ENCODE results near the gene SHTN1.

Gene SHTN1

DNA sequence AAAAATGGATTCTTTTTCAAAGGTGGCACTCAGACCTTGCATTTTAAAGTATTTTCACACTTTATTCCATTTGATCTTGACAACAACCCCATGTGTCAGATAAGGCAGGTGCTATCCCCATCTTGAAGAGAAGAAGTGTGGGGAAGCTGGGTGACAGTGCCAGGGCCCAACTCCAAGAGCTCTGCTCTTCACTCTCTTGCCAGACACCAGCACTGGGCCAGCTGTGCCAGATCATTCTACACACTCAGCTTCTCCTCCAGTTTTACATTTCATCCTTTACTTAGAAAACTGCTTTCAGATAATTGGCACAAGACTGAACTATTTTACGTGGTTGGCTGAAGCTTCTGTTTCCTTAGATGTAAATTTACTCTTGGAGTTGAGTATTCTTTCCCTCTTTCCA, 91.3 kb downstream of the SHTN1 start:
- no peak for DNase-seq

DNA sequence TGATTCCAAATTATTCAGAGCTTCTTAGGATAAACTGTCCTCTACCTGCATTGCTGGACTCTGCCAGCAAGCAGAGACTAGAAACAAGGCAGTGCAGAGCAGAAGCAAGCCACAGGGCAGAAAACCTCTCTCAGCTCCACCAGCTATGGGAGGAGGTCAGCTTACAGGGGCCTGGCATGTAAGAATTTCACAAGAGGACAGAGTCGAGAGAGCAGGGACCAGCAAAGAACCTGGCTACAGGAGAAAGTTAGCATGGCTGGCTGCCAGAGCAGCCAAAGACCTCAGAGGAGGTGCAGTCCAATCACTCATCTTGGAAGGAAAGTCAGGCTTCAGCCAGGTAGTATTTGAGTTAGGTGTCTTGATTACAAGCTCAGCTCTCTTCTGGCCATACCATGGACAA, 92.8 kb downstream of the SHTN1 start:
- no peak for DNase-seq

DNA sequence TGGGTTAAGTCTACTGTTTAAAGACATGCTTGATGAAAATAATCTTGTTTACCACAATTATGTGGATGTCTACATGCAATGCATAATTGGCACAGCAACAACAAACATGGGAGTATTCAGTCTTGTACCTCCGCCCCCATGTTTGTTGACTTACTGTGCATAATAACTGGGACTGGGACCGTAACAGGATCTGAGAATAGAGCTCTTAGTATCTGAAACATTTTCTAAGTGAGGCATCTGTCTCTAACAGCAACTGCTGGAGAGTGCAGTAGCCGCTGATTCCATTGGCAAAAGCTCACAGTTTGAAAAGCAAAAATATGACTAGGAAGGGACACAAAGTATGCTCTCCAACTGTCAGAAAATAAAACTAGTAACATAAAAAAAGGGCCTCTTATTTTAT, 94.1 kb downstream of the SHTN1 start:
- no peak for DNase-seq

DNA sequence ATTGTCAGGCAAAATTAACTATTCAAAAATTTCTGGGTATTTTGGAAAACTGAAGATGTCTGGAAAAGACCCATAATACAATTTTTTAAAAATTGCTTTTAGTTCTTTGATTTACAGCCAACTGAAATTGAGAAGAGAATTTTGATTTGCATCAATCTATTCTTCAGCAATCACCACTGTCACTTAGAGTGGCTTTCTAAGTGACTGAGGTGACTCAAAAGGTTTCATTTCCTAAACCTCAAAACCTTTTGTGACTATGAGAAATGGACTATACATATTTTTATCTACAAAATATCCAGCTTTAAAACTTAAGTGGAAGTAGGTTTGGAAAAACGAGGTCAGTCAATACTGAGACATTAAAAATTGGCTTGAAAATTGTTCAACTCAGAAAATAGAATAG, 95.7 kb downstream of the SHTN1 start:
- DNase-seq = no peak

DNA sequence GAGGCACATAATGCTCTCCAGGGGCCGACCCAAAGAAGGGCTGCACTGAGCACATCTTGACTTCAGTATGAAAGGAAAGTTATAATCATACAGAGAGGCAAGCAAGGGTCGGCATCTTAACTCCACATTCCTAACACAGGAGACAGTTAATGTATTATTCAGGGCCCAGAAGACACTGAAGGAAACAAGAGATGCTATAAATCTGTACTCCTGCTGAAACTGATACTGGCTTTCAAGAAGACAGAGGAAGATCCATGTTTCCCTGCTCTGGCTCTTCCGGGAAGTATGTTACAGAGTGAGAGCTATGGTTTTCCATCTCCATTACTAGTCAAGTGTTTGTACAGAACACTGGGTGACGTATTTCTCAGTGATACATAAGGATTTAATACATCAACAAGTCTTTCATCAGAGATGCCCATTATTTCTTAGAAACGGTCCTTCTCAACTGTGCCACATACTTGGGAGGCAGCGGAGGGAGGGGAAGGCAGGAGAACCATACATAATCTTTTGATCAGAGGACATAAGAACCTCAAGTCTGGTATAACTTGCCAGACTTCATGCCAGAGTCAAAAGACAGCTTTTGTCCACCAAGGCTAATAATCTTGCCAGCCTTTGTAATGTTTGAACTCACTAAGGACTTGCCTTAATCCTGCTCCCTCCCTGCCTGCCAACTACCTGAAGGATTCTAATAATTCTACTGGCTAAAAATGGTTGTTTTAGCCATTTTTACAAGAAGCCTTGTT, 97.6 kb downstream of the SHTN1 start:
- no peak for DNase-seq

DNA sequence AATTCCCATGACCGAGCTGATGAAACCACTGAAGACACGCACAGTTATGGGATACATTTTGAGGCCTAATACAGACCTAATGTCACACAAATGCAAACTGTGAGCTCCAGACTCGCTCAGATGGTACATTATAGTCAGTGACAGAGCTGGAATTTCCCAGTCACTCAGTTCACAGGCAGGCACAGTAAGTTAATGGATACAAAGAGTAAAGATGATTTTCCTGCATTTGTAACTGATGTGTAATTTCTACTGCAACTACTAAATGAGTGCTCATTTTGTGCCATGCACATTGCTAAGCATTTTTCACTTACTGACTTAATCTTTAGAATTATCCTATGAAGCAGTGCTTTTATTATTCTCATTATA, 99.2 kb downstream of the SHTN1 start:
- DNase-seq = no peak

DNA sequence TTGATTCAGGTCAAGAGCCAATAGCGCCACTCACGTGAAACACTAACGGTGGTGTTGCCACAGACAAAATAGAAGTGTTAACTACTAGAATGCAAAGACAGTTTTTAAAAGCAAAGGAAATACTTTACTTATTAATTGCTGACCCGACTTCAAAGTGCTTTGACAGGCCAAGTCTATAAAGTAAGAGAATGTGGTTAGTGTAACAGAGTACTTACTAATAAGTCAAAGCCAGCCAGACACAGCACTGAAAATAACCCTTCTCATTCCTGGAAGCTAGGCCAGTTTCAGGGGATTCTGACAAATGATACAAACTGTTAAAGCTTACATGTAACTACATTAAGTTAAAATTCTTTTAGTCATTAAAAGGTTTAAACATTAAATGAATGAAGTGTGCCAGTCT, 105.4 kb downstream of the SHTN1 start:
- DNase-seq = no peak

DNA sequence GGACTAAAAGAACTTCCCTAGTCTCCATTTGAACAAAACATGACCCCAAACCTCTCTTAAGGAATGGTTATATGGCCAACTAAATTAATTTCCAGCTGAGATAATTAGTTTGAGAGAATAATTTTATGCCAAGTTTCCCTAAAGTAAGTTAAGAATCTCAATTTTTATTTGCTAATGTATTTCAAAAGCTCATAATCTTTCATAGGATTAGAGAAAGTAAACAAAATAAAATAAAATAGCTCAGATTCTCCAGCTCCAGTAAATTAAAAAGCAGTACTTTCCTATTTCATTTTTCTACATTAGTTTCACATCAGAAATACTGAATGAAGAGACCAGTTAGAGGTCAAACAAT, 111.3 kb downstream of the SHTN1 start:
- no peak for DNase-seq

DNA sequence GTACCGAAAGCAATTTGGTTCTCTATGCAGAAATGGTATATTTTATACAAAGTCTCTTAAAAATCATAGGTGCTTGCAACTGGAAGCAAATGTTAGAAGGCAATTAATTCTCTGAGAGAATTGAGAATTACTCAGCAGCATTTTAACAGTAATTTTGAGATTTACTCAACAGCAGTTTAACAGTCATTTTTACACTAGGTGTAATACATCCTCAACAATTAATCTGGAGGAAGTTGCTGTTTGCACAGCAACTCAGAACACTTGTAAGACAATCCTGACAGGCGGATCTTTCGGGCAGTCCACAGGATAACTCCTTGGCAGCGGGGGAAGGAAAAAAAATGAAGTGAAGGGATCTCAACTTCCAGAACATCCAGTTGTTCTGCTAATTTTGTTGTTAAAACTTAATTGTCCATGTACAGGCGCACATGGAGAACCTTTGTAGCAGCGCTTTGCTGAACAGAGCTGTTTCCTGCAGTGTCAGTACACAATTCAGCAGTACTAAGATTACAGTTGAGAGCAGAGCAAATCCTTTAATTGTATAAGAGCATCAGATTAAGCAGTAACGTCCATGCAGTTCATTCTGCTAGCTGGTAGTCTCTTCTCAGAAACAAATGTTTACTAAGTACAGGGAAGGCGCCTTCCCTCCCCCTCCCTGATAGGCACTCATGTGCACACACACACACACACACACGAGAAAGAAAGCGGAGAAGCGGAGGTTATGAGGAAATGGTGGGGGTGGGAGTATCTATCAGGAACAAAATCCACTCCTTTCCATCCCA, 111.9 kb downstream of the SHTN1 start:
- no peak for DNase-seq

DNA sequence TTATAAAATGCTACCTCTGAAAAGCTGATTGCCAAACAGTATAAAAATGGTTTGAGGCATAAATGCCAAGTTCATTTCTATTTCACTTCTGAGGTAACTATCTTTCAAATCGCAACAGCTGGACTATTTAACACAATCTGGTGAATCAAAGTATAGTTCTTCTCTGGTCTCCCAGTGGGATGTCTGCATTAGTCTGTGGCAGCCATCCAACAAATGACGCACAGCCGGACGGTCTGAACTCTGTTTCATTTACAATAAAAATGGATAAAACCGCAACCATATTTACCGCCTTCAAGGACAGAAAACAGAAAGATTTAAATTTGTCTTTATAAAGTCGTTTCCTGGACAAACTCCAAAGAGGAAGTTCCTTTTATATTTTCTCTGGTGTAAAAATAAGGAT, 113.8 kb downstream of the SHTN1 start:
- DNase-seq = no peak

DNA sequence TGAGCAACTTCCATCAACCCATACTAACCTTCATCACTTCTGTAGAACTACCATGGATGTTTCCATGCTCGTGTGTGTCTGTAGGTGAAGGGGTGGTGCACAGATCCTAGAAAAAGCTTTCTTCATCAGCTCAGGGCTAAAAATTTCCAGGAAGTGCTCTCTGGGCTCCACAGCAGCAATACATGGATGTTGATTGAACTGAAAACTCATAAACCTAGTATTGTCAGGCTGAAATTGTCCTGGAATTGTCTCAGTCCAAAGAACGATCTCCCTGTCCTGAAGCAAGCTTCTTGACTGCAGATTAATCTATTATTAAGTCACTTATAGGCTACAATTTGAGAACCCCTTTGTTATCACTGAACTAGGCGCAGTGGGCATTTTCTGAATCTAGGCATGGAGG, 115.9 kb downstream of the SHTN1 start:
- DNase-seq = no peak

DNA sequence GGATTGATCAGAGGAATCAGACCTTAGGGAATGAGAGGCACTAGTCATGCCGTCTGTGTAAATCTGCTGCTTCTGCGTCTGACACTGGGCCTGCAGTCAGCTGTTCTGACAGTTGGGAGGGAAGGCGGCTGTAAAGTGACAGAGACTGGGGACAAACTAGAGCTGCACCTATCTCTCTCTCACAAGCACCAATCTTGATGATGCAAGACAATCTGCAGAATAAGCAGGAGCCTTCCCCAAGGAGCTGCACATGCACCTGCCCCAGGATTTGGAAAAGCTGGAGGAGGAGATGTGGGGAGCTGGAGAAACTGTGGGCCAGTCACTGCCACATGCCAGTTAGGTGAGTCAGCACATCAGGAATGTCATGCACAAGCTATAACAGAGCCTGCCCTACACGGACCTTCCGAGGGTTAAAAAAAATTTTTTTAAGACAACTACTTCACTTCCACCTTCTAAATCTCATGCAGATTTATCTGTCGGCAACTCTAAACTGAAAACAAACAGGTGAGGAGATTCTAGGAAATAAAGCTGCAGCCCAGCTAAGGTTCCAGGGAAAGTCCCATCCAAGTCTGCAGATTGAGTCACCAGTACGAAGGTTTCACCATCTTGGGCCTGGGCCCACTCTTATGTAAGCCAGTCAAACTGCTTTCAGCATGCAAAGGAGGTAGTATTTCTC, 116.5 kb downstream of the SHTN1 start:
- DNase-seq = no peak

DNA sequence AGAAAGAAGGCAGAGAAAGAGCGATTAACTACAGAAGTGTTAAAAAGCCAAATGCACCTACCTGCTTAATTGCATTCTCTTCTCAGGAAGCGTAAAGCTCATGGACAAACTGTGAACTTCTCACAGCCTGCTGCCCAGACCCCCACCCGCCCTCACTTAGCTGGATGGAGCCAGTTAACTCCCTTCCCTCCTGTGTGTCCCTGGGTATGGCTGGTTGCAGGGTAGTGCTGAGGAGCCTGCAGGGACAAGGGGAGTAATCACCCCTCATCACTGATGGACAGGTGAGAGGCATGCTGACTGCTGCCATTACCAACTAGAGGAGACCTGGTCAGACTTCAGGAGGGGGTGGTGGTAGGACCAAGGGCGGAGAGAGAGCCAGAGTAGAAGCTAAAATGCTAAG, 118.2 kb downstream of the SHTN1 start:
- DNase-seq = no peak

DNA sequence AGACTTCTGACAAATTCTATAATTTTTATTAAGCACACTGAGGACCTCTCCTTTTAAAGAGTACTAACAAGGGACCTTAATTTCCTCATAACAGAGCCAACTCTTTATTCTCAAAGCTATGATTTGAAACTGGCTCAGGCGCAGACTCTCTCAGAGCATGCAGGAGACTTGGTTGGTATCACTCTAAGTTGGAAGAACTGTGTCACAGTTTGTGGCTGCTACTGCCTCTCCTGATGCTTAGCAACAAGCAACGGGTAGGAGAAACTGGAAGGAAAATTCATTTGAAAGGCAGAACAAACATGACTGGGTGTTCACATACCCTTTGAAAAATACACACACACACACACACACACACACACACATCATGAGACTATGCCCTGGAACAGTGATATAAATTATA, 122.3 kb downstream of the SHTN1 start:
- DNase-seq = no peak

DNA sequence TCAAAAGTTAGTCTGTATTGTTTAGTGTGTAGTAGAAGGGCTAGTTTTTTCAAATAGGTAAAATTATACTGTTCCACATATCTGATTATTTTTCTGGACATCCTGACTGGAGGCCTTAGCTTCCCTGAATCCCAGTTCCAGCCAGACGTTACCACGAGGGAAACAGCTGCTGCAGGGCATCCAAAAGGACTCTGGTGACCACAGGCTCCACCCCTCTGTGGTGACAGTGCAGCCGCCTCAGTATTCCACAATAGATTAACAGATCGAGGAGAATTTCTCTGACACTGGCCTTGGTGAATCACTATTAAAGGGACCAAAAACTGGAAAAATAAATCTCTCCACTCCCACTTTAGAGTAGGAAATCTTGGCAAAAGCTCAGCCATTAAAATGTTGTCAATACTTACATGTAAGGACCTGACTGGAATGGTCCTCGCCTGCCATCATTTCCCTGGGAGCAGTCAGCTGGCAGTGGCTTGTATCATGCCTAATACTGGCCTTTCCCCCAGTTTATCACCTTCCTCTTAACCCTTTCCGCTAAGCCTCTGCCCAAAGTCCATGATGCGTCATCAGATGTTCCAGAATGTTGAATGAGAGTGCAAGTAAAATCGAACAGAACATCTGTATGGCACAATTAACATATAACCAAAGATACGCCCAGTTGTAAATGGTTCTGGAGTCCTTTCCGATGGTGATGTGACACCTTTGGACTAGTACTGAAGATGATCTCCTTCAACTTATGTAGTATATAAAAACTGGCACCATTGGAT, 124.1 kb downstream of the SHTN1 start:
- no peak for DNase-seq

DNA sequence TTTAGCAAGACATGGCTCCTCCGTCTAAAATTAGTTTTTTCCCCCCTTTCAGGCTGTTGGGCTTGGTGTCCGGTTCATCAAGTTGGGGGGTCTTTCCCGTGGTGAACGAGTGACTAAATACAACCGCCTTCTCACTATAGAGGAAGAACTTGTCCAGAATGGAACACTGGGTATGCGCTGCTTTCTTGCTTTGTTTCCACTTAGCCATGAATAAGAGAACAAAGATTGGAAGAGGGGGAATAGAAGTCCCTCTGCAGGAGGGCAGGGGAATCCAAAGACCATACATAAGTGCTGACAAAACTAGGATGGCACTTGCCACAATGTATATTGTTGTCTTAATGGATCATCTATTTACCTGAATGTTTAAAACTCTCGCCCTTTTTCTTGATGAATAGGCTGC, 125.2 kb downstream of the SHTN1 start:
- DNase-seq = no peak

DNA sequence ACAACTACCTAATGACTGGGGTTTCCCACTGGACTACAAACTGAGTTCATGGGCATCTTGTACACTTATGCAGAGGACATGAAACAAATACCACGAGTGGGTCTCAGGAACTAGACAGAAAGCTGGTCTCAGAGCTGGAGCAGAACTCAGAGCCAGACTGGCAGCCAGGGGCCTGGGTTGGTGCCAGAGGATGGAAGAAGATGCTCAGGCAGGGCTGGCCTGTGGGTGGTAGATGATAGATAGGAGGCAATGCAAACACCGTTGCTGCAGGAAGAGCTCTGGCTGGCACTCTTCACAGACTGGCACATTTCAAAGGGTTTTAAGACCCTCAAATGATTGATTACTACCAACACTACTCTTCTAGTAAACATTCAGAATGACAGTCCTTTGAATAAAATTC, 126.9 kb downstream of the SHTN1 start:
- DNase-seq = no peak

DNA sequence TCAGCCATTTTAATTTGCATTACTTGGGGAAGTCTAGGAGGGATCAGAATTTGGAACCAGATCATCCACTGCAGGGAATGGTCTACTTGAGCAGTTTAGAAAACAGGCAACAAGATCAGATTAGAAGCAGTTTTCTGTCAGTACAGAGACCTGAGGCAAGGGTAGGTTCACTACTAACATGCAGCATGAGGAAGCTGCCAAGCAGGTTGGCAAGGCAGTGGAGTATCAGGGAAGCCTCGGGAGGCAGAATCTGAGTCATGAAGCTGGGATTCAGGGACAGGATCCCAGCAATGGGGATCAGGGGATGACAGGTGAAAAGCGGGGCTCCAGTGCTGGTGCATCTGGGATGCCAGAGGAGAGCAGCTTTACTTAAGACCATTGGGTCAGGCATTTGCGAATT, 127.6 kb downstream of the SHTN1 start:
- no peak for DNase-seq

DNA sequence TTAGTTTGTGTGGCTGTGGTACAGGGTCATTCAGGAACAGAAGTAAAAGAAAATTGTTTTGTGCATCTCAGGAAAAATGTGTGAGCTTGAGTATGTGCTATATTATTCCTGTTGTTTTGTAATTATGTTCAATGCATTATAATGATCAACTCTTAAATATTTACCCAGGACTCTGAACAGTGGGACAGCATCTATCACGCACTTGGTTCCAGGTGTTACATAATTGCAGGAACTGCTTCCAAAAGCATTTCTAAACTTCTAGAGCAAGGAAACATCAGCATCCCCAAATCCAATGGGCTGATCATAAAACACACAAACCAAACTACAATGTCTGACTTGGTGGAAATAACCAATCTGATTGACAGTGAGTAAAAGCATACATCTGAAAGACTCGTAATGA, 129.1 kb downstream of the SHTN1 start:
- DNase-seq = no peak

DNA sequence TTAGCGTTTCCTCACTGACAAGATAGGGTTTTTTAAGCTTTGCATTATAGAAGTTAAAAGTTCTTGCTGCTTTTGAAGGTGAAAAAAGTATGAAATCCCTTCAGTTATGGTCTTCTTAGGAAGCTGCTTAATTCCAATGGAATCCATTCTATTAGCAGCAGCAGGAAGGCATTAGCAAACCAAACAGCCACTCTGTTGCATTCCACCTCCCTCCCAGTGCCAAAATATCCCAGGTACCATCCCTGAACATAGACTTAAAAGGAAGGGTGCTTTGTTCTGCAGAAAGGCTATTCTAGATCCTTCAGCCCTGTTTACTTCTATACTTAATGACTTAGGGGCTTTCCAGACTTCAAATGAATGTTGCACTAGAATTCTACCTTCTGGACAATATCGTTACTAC, 131.9 kb downstream of the SHTN1 start:
- no peak for DNase-seq

DNA sequence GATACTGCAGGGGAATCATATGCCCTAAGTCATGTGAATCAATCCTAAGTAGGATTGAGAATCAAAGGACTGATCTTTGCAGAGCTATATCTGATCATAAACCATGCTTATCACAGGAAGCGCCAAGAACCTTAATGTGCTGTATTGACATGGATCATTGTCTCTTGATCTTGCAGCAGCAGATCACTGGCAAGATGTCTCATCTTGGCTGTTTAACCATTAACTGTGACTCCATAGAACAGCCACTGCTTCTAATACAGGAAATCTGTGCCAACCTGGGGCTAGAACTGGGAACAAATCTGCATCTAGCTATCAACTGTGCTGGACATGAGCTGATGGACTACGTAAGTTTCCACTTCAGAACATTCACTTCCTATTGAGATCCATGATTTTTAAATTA, 134.0 kb downstream of the SHTN1 start:
- DNase-seq = no peak

DNA sequence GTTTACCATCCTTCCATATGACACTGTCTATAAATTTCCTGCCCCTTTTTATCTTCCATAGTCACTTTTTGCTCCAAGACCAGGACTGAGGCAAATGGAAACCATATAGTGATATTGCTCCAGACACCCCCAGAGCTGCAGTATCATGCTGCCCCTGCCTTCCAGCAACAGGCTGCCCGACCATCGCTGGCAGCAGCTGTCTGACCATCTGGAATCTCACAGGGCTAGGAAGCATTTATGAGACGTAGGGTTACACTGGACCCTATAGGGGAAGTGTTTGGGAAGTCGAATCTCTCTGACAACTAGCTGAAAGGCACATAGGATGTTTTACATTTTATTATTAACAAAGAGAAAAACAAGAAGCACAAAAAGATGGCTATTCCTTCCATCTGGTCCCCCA, 136.3 kb downstream of the SHTN1 start:
- no peak for DNase-seq

DNA sequence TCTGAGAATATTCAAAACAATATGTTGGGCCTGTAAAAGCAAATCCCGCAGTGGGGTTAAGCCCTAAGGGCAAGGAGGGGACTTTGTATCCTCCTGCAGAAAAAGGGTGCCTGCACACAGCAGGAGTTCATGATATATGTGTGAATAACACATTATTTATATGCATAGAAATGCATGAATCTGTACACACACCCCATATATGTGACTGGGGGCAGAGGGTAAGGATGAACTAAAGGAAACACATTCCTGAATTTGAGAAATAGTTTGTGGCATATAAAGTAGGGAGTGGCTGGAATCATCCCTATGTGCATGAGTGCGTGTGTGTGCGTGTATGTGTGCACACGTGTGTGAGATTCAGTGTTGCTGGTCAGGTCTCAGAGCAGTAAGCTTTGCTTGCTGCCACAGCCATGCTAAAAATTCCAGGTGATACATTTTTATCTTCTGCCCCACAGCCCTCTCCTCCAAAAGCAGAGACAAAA, 136.8 kb downstream of the SHTN1 start:
- no peak for DNase-seq
